CD4-positive, alpha-beta T cell treated with Interleukin-21 for 1 hour (primary cell): ENCODE results near the gene CCDC107.
"Not testable (repeated sequence)": the region's sequence is repeated elsewhere in the genome, so short reads cannot be mapped to it uniquely, and the experiment has no call there.

Experiments
- DNase-seq: peaks from one replicate; pipeline ENCODE4 v3.0.0-alpha.2; 2020

The CCDC107 gene

GRCh38 chr9:35658137-35658967 is at the start of gene CCDC107:
Gene CCDC107, plus strand, starts transcription at chr9:35658292. Its CDS starts 88 bp downstream, at chr9:35658380.
- DNase-seq: peak; percentile 84

- no peak for DNase-seq
Observed at GRCh38 chr9:35609001-35609819, 48.9 kb upstream of the CCDC107 start.

GRCh38 chr9:35609820-35610163 is 48.3 kb upstream of the CCDC107 start:
- no peak for DNase-seq

- peak; percentile 69 for DNase-seq
Observed at GRCh38 chr9:35611230-35611797, 46.8 kb upstream of the CCDC107 start.

- DNase-seq: not testable (repeated sequence)
Observed at GRCh38 chr9:35612066-35612465, 46.0 kb upstream of the CCDC107 start.

- no peak for DNase-seq
Observed at GRCh38 chr9:35612843-35613242, 45.2 kb upstream of the CCDC107 start.

GRCh38 chr9:35615981-35616680 is 42.0 kb upstream of the CCDC107 start:
- DNase-seq: no peak

GRCh38 chr9:35616681-35617459 is 41.2 kb upstream of the CCDC107 start:
- DNase-seq: peak; percentile 83

- no peak for DNase-seq
Observed at GRCh38 chr9:35617548-35617947, 40.5 kb upstream of the CCDC107 start.

- no peak for DNase-seq
Observed at GRCh38 chr9:35618325-35618727, 39.8 kb upstream of the CCDC107 start, which contains the start of gene CD72. Gene CD72, minus strand, starts transcription at chr9:35618413. Its CDS starts 110 bp downstream, at chr9:35618303.

GRCh38 chr9:35618854-35619799 is 39.0 kb upstream of the CCDC107 start:
- peak; percentile 68 for DNase-seq

- DNase-seq: no peak
Observed at GRCh38 chr9:35619800-35620158, 38.3 kb upstream of the CCDC107 start.

- no peak for DNase-seq
Observed at GRCh38 chr9:35627575-35627974, 30.5 kb upstream of the CCDC107 start.

- DNase-seq: no peak
Observed at GRCh38 chr9:35628389-35628991, 29.6 kb upstream of the CCDC107 start.

- DNase-seq: no peak
Observed at GRCh38 chr9:35629597-35629996, 28.5 kb upstream of the CCDC107 start.

GRCh38 chr9:35635730-35636129 is 22.4 kb upstream of the CCDC107 start:
- no peak for DNase-seq

- no peak for DNase-seq
Observed at GRCh38 chr9:35636135-35636876, 21.8 kb upstream of the CCDC107 start.

- DNase-seq: not testable (repeated sequence)
Observed at GRCh38 chr9:35636877-35637246, 21.2 kb upstream of the CCDC107 start.

- not testable (repeated sequence) for DNase-seq
Observed at GRCh38 chr9:35637427-35637955, 20.6 kb upstream of the CCDC107 start.

- peak; percentile 62 for DNase-seq
Observed at GRCh38 chr9:35638751-35639150, 19.3 kb upstream of the CCDC107 start.
